Ascending aorta (tissue), 1 donor: Measurements from ENCODE around the gene ZBTB34. TPM values are rescaled to one million over a fixed set of nuclear protein-coding genes. Genes with fewer than 3 reads are reported as not detected.

Source experiments
- total RNA-seq: library from RNA; depleted of rRNA; stranded (reverse); fragments of >200 nt; gene quantifications from one replicate; pipeline ENCODE4 v1.1.0, GENCODE V29; 2016

Gene ZBTB34
- total RNA-seq, 1 donor from 2014 or later, result 8.9 TPM

Other genes with a start within 250 kb of the ZBTB34 start
- 1.9 TPM for gene LMX1B, start 246.7 kb upstream of the ZBTB34 start, total RNA-seq
- 2.4 TPM for gene ZBTB43, start 55.6 kb upstream of the ZBTB34 start, total RNA-seq
- gene RALGPS1, start 54.1 kb downstream of the ZBTB34 start, total RNA-seq, result 9.8 TPM